HepG2 (cell line): Measurements from ENCODE around the gene GEMIN2. TPM values are rescaled to one million over a fixed set of nuclear protein-coding genes. Genes with fewer than 3 reads are reported as not detected.

Experiments
- ARHGAP35 ChIP-seq: sonication (generic); formaldehyde crosslinking; IDR thresholded peaks from 2 replicates; pipeline ENCODE4 v1.9.0; 2022; ENCODE audit warnings: mild to moderate bottlenecking, inconsistent platforms, moderate library complexity, missing genetic modification reagents, borderline replicate concordance
- ATRX ChIP-seq: sonication (generic); formaldehyde crosslinking; IDR thresholded peaks from 2 replicates; pipeline ENCODE4 v1.4.0; 2020; ENCODE audit warnings: missing genetic modification reagents, borderline replicate concordance
- EEA1 ChIP-seq: sonication (generic); formaldehyde crosslinking; IDR thresholded peaks from 2 replicates; pipeline ENCODE4 v1.5.1; 2020; ENCODE audit warnings: mild to moderate bottlenecking, missing genetic modification reagents, borderline replicate concordance
- JARID2 ChIP-seq: sonication (generic); formaldehyde crosslinking; IDR thresholded peaks from 2 replicates; pipeline ENCODE4 v1.8.1; 2023; ENCODE audit warnings: missing genetic modification reagents, inconsistent platforms; ENCODE audit not compliant: insufficient replicate concordance
- KAT2B ChIP-seq: fragments of 150-350 bp; IDR thresholded peaks from 2 replicates; pipeline ENCODE4 v1.6.1; 2014; ENCODE audit warnings: low read depth, low read length, borderline replicate concordance
- KLF6 ChIP-seq: IDR thresholded peaks from 2 replicates; pipeline ENCODE4 v1.8.0; 2016; ENCODE audit warnings: missing biosample characterization, missing genetic modification reagents
- MBD4 ChIP-seq: IDR thresholded peaks from 2 replicates; pipeline ENCODE4 v1.6.1; 2012; ENCODE audit warnings: low read length, inconsistent platforms, borderline replicate concordance
- ONECUT2 ChIP-seq: sonication (generic); formaldehyde crosslinking; IDR thresholded peaks from 2 replicates; pipeline ENCODE4 v1.4.0; 2020; ENCODE audit warnings: missing genetic modification reagents
- SP5 ChIP-seq: IDR thresholded peaks from 2 replicates; pipeline ENCODE4 v1.6.1; 2016; ENCODE audit warnings: low read depth, borderline replicate concordance
- ZBTB25 ChIP-seq: IDR thresholded peaks from 2 replicates; pipeline ENCODE4 v1.6.1; 2018; ENCODE audit warnings: missing genetic modification reagents
- ZFP90 ChIP-seq: sonication (generic); formaldehyde crosslinking; IDR thresholded peaks from 2 replicates; pipeline ENCODE4 v1.8.0; 2022; ENCODE audit warnings: missing genetic modification reagents, mild to moderate bottlenecking, inconsistent platforms, borderline replicate concordance
- ZNF12 ChIP-seq: sonication (generic); formaldehyde crosslinking; IDR thresholded peaks from 2 replicates; pipeline ENCODE4 v1.5.0; 2020; ENCODE audit warnings: missing genetic modification reagents
- ZNF142 ChIP-seq: sonication (generic); formaldehyde crosslinking; IDR thresholded peaks from 2 replicates; pipeline ENCODE4 v1.4.0; 2020; ENCODE audit warnings: missing genetic modification reagents
- ZNF224 ChIP-seq: sonication (generic); formaldehyde crosslinking; IDR thresholded peaks from 2 replicates; pipeline ENCODE4 v1.5.0; 2020; ENCODE audit warnings: mild to moderate bottlenecking, missing genetic modification reagents
- ZNF251 ChIP-seq: sonication (generic); formaldehyde crosslinking; IDR thresholded peaks from 2 replicates; pipeline ENCODE4 v1.9.0; 2021; ENCODE audit warnings: mild to moderate bottlenecking, missing genetic modification reagents
- ZNF543 ChIP-seq: sonication (generic); formaldehyde crosslinking; IDR thresholded peaks from 2 replicates; pipeline ENCODE4 v1.4.0; 2020; ENCODE audit warnings: mild to moderate bottlenecking, missing genetic modification reagents
- polyA plus RNA-seq, 8 experiments: library from polyadenylated mRNA; depleted of rRNA in 3 of 8; stranded (reverse) in 7 of 8; unstranded in 1 of 8; fragments of >200 nt; fragmentation: Illumina TruSeq in 4 of 8; extraction: Trizol in 4 of 8; gene quantifications; 2 replicates each; pipeline versions ENCODE4 v1.2.1 to v1.2.3, GENCODE V29; 2011 to 2016; ENCODE audit warnings: low read depth in 4 of 8, missing spikeins in 1 of 8, mixed read lengths in 1 of 8; ENCODE audit not compliant: insufficient read depth in 1 of 8
- total RNA-seq, 5 experiments: library from RNA; depleted of rRNA; stranded (reverse); fragments of >200 nt; fragmentation: Illumina TruSeq; extraction: Trizol; gene quantifications; 2 replicates each; pipeline ENCODE4 v1.2.3, GENCODE V29; 2016; ENCODE audit warnings: low read depth in 1 of 5
- TF ChIP-seq, protein P1 (sequence below): sonication (generic); formaldehyde crosslinking; IDR thresholded peaks from 2 replicates; pipeline ENCODE4 v1.5.0; 2020; ENCODE audit warnings: mild to moderate bottlenecking, missing genetic modification reagents
- TF ChIP-seq, protein P2 (sequence below): sonication (generic); formaldehyde crosslinking; IDR thresholded peaks from 2 replicates; pipeline ENCODE4 v1.8.1; 2022; ENCODE audit warnings: mild to moderate bottlenecking, missing genetic modification reagents

GEMIN2 gene
- total and polyA plus RNA-seq, 2 of the 13 experiments (the other 11 are each of a cell fraction or from before 2014, with no cell fraction given) = 54.8 to 110 TPM

DNA sequence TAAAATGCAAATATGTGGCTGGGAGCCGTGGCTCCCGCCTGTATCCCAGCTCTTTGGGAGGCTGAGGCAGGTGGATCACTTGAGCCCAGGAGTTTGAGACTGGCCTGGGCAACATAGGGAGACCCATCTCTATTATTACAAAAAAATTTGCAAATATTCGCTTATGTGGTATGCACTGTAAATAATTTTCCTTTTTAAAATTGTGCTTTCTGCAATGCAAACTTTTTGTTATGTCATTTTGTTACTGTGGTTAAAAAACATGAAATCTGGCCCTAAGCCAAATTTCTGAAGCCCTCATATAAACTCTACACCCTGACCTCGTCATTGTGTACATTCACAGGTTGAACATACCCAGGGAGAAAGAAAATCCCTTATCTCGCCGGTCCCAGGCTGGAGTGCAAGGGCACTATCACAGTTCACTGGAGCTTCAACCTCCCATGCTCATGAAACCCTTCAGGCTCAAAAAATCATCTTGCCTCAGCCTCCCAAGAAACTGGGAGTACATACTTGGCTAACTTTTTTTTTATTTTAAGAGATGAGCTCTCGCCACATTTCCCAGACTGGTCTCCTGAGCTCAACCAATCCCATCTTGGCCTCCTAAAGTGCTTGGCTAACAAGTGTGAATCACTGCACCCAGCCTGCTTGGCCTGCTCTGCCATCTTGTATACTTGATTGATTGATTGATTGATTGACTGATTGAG is 31.3 kb downstream of the GEMIN2 start (continued):
- TF ChIP-seq ZBTB25 = no peak
- TF ChIP-seq ARHGAP35 (CRISPR knock-in tag) = no peak
- no peak for TF ChIP-seq ZNF142 (CRISPR knock-in tag)
- peak; percentile 58; the same call in 1 of the 2 replicates for TF ChIP-seq ZFP90 (CRISPR knock-in tag)
- peak; percentile 76; the same call in 1 of the 2 replicates for TF ChIP-seq MBD4
- TF ChIP-seq ZNF224 (CRISPR knock-in tag) = peak; percentile 10; the same call in 1 of the 2 replicates
- TF ChIP-seq ZNF12 = no peak
- TF ChIP-seq ONECUT2 (CRISPR knock-in tag) = no peak
- TF ChIP-seq JARID2 = no peak
- TF ChIP-seq, protein P1, sequence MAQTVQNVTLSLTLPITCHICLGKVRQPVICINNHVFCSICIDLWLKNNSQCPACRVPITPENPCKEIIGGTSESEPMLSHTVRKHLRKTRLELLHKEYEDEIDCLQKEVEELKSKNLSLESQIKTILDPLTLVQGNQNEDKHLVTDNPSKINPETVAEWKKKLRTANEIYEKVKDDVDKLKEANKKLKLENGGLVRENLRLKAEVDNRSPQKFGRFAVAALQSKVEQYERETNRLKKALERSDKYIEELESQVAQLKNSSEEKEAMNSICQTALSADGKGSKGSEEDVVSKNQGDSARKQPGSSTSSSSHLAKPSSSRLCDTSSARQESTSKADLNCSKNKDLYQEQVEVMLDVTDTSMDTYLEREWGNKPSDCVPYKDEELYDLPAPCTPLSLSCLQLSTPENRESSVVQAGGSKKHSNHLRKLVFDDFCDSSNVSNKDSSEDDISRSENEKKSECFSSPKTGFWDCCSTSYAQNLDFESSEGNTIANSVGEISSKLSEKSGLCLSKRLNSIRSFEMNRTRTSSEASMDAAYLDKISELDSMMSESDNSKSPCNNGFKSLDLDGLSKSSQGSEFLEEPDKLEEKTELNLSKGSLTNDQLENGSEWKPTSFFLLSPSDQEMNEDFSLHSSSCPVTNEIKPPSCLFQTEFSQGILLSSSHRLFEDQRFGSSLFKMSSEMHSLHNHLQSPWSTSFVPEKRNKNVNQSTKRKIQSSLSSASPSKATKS (CRISPR knock-in tag) = no peak
- TF ChIP-seq ZNF251 (CRISPR knock-in tag) = no peak
- TF ChIP-seq ATRX (CRISPR knock-in tag) = no peak
- peak; percentile 24; the same call in 1 of the 2 replicates for TF ChIP-seq KAT2B
- TF ChIP-seq ZNF543 (CRISPR knock-in tag) = 0 out of 2 replicates have a peak, but pooled peaks have one; percentile 61
- no peak for TF ChIP-seq SP5
- no peak for TF ChIP-seq EEA1
- TF ChIP-seq KLF6 = no peak
- TF ChIP-seq, protein P2, sequence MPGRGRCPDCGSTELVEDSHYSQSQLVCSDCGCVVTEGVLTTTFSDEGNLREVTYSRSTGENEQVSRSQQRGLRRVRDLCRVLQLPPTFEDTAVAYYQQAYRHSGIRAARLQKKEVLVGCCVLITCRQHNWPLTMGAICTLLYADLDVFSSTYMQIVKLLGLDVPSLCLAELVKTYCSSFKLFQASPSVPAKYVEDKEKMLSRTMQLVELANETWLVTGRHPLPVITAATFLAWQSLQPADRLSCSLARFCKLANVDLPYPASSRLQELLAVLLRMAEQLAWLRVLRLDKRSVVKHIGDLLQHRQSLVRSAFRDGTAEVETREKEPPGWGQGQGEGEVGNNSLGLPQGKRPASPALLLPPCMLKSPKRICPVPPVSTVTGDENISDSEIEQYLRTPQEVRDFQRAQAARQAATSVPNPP (CRISPR knock-in tag) = 0 out of 2 replicates have a peak, but pooled peaks have one; percentile 25
